ENCODE results near the gene LIMA1.

- no peak for TF ChIP-seq CTCF (IDR thresholded peaks at IDR 0.05)
- no peak for TF ChIP-seq POLR2A (IDR thresholded peaks at IDR 0.05)
These were observed 63.8 kb downstream of the LIMA1 start for GRCh38 chr12:50219544-50219943.
